SK-N-SH (cell line): ENCODE results near the gene OPRM1. TPM values are rescaled to one million over a fixed set of nuclear protein-coding genes. Genes with fewer than 3 reads are reported as not detected.

ENCODE experiments used
- CTCF ChIA-PET: fragments of 300-600, 350-600 bp; formaldehyde crosslinking; extraction: SDS; loops from one replicate; lab custom pipeline; 2021; lab: Yijun Ruan, JAX
- POLR2A ChIA-PET: fragments of 350-600 bp; sonication (Branson Sonifier 250); formaldehyde crosslinking; extraction: SDS; loops from one replicate; lab custom pipeline; 2020; ENCODE audit warnings: antibody characterized with exemption, inconsistent platforms; lab: Yijun Ruan, JAX
- DNase-seq: peaks from one replicate; pipeline ENCODE4 v3.0.0; 2012
- H2AFZ ChIP-seq: fragments of 200-600 bp; sonication (generic); 2 replicates; pipeline ENCODE4 v1.8.1; 2016; ENCODE audit warnings: antibody characterized with exemption, mild to moderate bottlenecking, low read depth
- H3F3A ChIP-seq: fragments of 200-600 bp; sonication (generic); replicated peaks from 2 replicates; pipeline ENCODE3; 2016; ENCODE audit warnings: antibody characterized with exemption, mild to moderate bottlenecking; ENCODE audit not compliant: insufficient read depth
- H3K27ac ChIP-seq, 2 experiments: fragments of 200-500 bp in 1 of 2; fragments of 200-600 bp in 1 of 2; sonication (Bioruptor generic) in 1 of 2; sonication (generic), shearing (Covaris generic) in 1 of 2; 2 replicates each; pipeline versions ENCODE4 v1.5.1 to v1.6.1; 2014 to 2016; ENCODE audit warnings: low read depth in 2 of 2, inconsistent platforms in 1 of 2, low read length in 1 of 2, mild to moderate bottlenecking in 1 of 2, mixed read lengths in 1 of 2
- H3K27me3 ChIP-seq: fragments of 200-600 bp; sonication (generic), shearing (Covaris generic); 2 replicates; pipeline ENCODE4 v1.6.1; 2016; ENCODE audit warnings: mixed run types; ENCODE audit not compliant: insufficient read depth
- H3K36me3 ChIP-seq, 2 experiments: fragments of 200-500 bp in 1 of 2; fragments of 200-600 bp in 1 of 2; sonication (Bioruptor generic) in 1 of 2; sonication (generic) in 1 of 2; replicated peaks in 1 of 2; 2 replicates each; pipeline versions ENCODE3 to v1.5.1; 2014 to 2016; ENCODE audit warnings: low read length in 1 of 2, mild to moderate bottlenecking in 1 of 2; ENCODE audit not compliant: insufficient read depth in 2 of 2, control insufficient read depth in 1 of 2
- H3K4me1 ChIP-seq, 2 experiments: fragments of 200-500 bp in 1 of 2; fragments of 200-600 bp in 1 of 2; sonication (Bioruptor generic) in 1 of 2; sonication (generic), shearing (Covaris generic) in 1 of 2; 2 replicates each; pipeline versions ENCODE4 v1.5.1 to v1.6.1; 2014 to 2016; ENCODE audit warnings: low read depth in 1 of 2, low read length in 1 of 2, mixed run types in 1 of 2; ENCODE audit not compliant: insufficient read depth in 2 of 2, control insufficient read depth in 1 of 2
- H3K4me2 ChIP-seq: fragments of 200-600 bp; sonication (generic), shearing (Covaris generic); 2 replicates; pipeline ENCODE4 v1.6.1; 2017; ENCODE audit warnings: mixed run types
- H3K4me3 ChIP-seq, 2 experiments: fragments of 200-500 bp in 1 of 2; fragments of 200-600 bp in 1 of 2; sonication (Bioruptor generic) in 1 of 2; sonication (generic), shearing (Covaris generic) in 1 of 2; 2 replicates each; pipeline versions ENCODE4 v1.5.1 to v1.8.1; 2014 to 2016; ENCODE audit warnings: low read depth in 2 of 2, inconsistent platforms in 1 of 2, low read length in 1 of 2, mild to moderate bottlenecking in 1 of 2, mixed read lengths in 1 of 2, moderate library complexity in 1 of 2
- H3K79me2 ChIP-seq: fragments of 200-600 bp; sonication (generic); 2 replicates; pipeline ENCODE4 v1.8.1; 2017; ENCODE audit warnings: mild to moderate bottlenecking; ENCODE audit not compliant: insufficient read depth
- H3K9ac ChIP-seq: fragments of 200-600 bp; sonication (generic); 2 replicates; pipeline ENCODE4 v1.6.1; 2017; ENCODE audit warnings: mixed run types
- H3K9me2 ChIP-seq: fragments of 200-600 bp; sonication (generic); 2 replicates; pipeline ENCODE4 v1.6.1; 2017; ENCODE audit warnings: mixed run types
- H3K9me3 ChIP-seq: fragments of 200-600 bp; sonication (generic); 2 replicates; pipeline ENCODE4 v1.6.1; 2017; ENCODE audit warnings: mixed run types, mild to moderate bottlenecking, moderate library complexity
- H4K20me1 ChIP-seq: fragments of 200-600 bp; sonication (generic); 2 replicates; pipeline ENCODE4 v1.6.1; 2017; ENCODE audit warnings: mild to moderate bottlenecking, mixed run types; ENCODE audit not compliant: insufficient read depth
- CTCF ChIP-seq: fragments of 200-600 bp; sonication (generic); IDR thresholded peaks from 2 replicates; pipeline ENCODE4 v1.6.1; 2017; ENCODE audit warnings: antibody characterized with exemption, mild to moderate bottlenecking, moderate library complexity
- EP300 ChIP-seq, 2 experiments: IDR thresholded peaks; 2 replicates each; pipeline versions ENCODE4 v1.4.0 to v1.6.1; 2012; ENCODE audit warnings: borderline replicate concordance in 1 of 2, low read depth in 1 of 2, low read length in 1 of 2
- EZH2phosphoT487 ChIP-seq: fragments of 200-600 bp; sonication (generic); IDR thresholded peaks from 2 replicates; pipeline ENCODE4 v1.6.1; 2017; ENCODE audit warnings: low read depth, mixed run types, mild to moderate bottlenecking, antibody characterized with exemption, moderate library complexity, borderline replicate concordance
- FOXJ3 ChIP-seq: sonication (generic); formaldehyde crosslinking; IDR thresholded peaks from 2 replicates; pipeline ENCODE4 v1.5.1; 2020; ENCODE audit warnings: mild to moderate bottlenecking, missing genetic modification reagents
- GABPA ChIP-seq: IDR thresholded peaks from 2 replicates; pipeline ENCODE4 v1.4.0; 2012; ENCODE audit warnings: low read depth, mild to moderate bottlenecking
- MEF2A ChIP-seq: IDR thresholded peaks from 2 replicates; pipeline ENCODE4 v1.4.0; 2012; ENCODE audit warnings: low read depth, borderline replicate concordance
- NFIC ChIP-seq: IDR thresholded peaks from 2 replicates; pipeline ENCODE4 v1.4.0; 2012; ENCODE audit warnings: borderline replicate concordance
- RAD21 ChIP-seq: IDR thresholded peaks from 2 replicates; pipeline ENCODE4 v1.6.1; 2012; ENCODE audit warnings: mild to moderate bottlenecking, low read length
- RCOR1 ChIP-seq: fragments of 150-350 bp; IDR thresholded peaks from 2 replicates; pipeline ENCODE4 v1.6.1; 2017; ENCODE audit warnings: antibody characterized with exemption, low read length
- SIN3A ChIP-seq: IDR thresholded peaks from 2 replicates; pipeline ENCODE4 v1.6.1; 2012; ENCODE audit warnings: low read depth, mild to moderate bottlenecking, low read length, moderate library complexity, borderline replicate concordance
- SMC3 ChIP-seq: IDR thresholded peaks from 2 replicates; pipeline ENCODE4 v1.6.1; 2012; ENCODE audit warnings: low read depth, low read length, improper control_type of control experiment
- TAF1 ChIP-seq: IDR thresholded peaks from 2 replicates; pipeline ENCODE4 v1.6.1; 2012; ENCODE audit warnings: low read depth, mild to moderate bottlenecking, low read length, moderate library complexity, borderline replicate concordance
- TCF12 ChIP-seq: IDR thresholded peaks from 2 replicates; pipeline ENCODE4 v1.4.0; 2012
- TEAD4 ChIP-seq: IDR thresholded peaks from 2 replicates; pipeline ENCODE4 v1.4.0; 2012; ENCODE audit warnings: mild to moderate bottlenecking, borderline replicate concordance; ENCODE audit not compliant: insufficient read depth
- USF1 ChIP-seq: IDR thresholded peaks from 2 replicates; pipeline ENCODE4 v1.4.0; 2012; ENCODE audit warnings: low read depth, borderline replicate concordance
- USF2 ChIP-seq: fragments of 150-350 bp; IDR thresholded peaks from 2 replicates; pipeline ENCODE4 v1.6.1; 2017; ENCODE audit warnings: antibody characterized with exemption, low read length, low read depth, borderline replicate concordance
- ZBTB33 ChIP-seq: IDR thresholded peaks from 2 replicates; pipeline ENCODE4 v1.4.0; 2012; ENCODE audit warnings: low read depth, borderline replicate concordance
- WGBS: methylation state at CpG from one replicate; pipeline ENCODE4 v1.1.6; 2017; ENCODE audit warnings: low lambda C conversion rate; 5-methylcytosine and 5-hydroxymethylcytosine counted together
- polyA plus RNA-seq, 3 experiments: library from polyadenylated mRNA; depleted of rRNA; stranded (reverse); fragments of >200 nt; gene quantifications; 2 replicates each; pipeline ENCODE4 v1.2.3, GENCODE V29; 2012

OPRM1 gene
- polyA plus RNA-seq, 1 of the 3 experiments (the other 2 are of a cell fraction) = 0.15 TPM

GRCh38 chr6:154140743-154141142 is 101.7 kb downstream of the OPRM1 start:
- 35% methylated on average over 2 of the region's 2 CpGs for WGBS
- no peak overlapping the region for H3K9ac ChIP-seq
- CTCF ChIA-PET = interaction anchor here (0.7 to 1.3 kb wide), 3 partner anchors 10 to 1201 kb away, joined by 3 to 8 read pairs (median 3); no protein-coding TSS in a partner anchor

GRCh38 chr6:154143753-154144152 is 104.7 kb downstream of the OPRM1 start:
- Histone ChIP-seq H3K27me3 (no peaks in the 10 kb centered on the region), H3K9me3 (no peaks in the 10 kb centered on the region), H3K4me2 (no peak overlapping the region), H3K9me2 (no peaks in the 10 kb centered on the region), H3K4me3 (no peak overlapping the region), H3K4me1 (no peaks in the 10 kb centered on the region), H3K79me2 (no peaks in the 10 kb centered on the region), H3F3A (no peaks in the 10 kb centered on the region), H3K36me3 (no peaks in the 10 kb centered on the region), H3K9ac (no peak overlapping the region), H3K27ac (no peak overlapping the region), H2AFZ (no peak overlapping the region), H4K20me1 (no peaks in the 10 kb centered on the region)
- POLR2A ChIA-PET = no interaction called here
- DNase-seq = no peak
- CTCF ChIA-PET = no interaction called here
- 59% methylated on average over 1 of the region's 1 CpG for WGBS
- TF ChIP-seq TAF1 (no peak), GABPA (no peak), EP300 (IDR thresholded peaks at IDR 0.05; ENCODE audit: borderline replicate concordance in 1 of 2, low read depth in 1 of 2, low read length in 1 of 2) (no peak), EZH2phosphoT487 (no peak), MEF2A (no peak), RCOR1 (no peak), SMC3 (no peak), USF1 (no peak), RAD21 (no peak), NFIC (no peak), TEAD4 (no peak), FOXJ3 (CRISPR knock-in tag) (no peak), USF2 (no peak), SIN3A (no peak)

More at GRCh38 chr6:154140743-154141142, 101.7 kb downstream of the OPRM1 start:
- H4K20me1 ChIP-seq = no peaks in the 10 kb centered on the region
- POLR2A ChIA-PET = no interaction called here
- H3K27ac ChIP-seq = no peak overlapping the region
- TF ChIP-seq FOXJ3 (CRISPR knock-in tag) (no peak), EP300 (IDR thresholded peaks at IDR 0.05; ENCODE audit: borderline replicate concordance in 1 of 2, low read depth in 1 of 2, low read length in 1 of 2) (no peak), TCF12 (no peak), ZBTB33 (no peak), CTCF (no peak), EZH2phosphoT487 (no peak)
- TF ChIP-seq, all 33 proteins: peak for 0
- H3K79me2 ChIP-seq = no peaks in the 10 kb centered on the region
- H3K36me3 ChIP-seq = no peaks in the 10 kb centered on the region
- no peaks in the 10 kb centered on the region for H3K4me1 ChIP-seq
- no peaks in the 10 kb centered on the region for H3F3A ChIP-seq
- no peak overlapping the region for H3K4me2 ChIP-seq
- H3K9me2 ChIP-seq = no peaks in the 10 kb centered on the region
- H3K9me3 ChIP-seq = no peaks in the 10 kb centered on the region
- no peak overlapping the region for H2AFZ ChIP-seq
- DNase-seq = no peak
- no peaks in the 10 kb centered on the region for H3K27me3 ChIP-seq
- H3K4me3 ChIP-seq = no peak overlapping the region
